ENCODE data around the gene YARS1.

DNA sequence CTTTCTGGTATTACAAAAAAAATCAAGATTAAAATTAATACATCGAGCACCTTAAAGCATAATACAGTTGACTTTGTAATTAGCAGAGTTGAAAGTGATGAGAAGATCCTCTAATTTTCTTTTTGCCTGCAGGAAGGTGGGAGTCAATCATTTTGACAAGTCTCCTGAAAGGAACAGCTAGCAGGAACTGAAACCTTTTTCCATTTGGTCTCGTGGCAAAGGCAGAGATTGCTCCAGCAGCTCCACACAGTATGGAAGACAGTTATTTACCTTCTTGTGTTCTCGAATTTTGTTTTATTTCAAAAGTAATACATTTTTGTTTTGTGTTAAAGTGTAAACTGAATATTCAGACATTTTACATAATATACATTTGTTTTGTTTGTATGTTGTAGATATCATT lies 8.0 kb upstream of the YARS1 start:
- TF ChIP-seq POLR2A (IDR thresholded peaks at IDR 0.05; ENCODE audit: low read length) (no peak), GATA1 (IDR thresholded peaks at IDR 0.05; ENCODE audit: low read depth, low read length) (no peak)
